C4-2B (cell line): ENCODE results near the gene TBC1D32.

ENCODE experiments used
- ZFX ChIP-seq: fragments of 450-650 bp; IDR thresholded peaks from 2 replicates; pipeline ENCODE4 v1.6.1; 2017
- TF ChIP-seq, protein P1 (sequence below): fragments of 450-650 bp; conservative IDR thresholded peaks from 2 replicates; pipeline ENCODE4 v1.5.1; 2017; ENCODE audit warnings: mild to moderate bottlenecking

DNA sequence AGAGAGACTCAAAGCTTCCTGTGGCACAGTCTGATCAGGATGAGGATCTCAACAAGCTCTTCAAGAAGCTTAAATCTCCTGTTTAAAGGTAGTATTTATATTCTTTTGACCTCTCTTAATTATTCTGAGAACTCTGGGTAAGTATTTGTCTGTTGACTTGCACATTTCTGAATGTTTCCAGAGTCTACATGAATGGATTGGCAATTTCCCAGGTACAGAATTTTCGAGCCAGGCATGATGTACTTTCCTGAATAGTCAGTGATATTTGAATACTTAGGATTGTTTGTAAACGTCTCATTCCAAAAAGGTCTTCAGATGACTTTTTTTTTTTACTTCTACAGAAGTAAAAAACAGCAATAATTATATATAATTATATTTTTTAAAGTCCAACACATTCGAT, 293.4 kb downstream of the TBC1D32 start:
- TF ChIP-seq, protein P1, sequence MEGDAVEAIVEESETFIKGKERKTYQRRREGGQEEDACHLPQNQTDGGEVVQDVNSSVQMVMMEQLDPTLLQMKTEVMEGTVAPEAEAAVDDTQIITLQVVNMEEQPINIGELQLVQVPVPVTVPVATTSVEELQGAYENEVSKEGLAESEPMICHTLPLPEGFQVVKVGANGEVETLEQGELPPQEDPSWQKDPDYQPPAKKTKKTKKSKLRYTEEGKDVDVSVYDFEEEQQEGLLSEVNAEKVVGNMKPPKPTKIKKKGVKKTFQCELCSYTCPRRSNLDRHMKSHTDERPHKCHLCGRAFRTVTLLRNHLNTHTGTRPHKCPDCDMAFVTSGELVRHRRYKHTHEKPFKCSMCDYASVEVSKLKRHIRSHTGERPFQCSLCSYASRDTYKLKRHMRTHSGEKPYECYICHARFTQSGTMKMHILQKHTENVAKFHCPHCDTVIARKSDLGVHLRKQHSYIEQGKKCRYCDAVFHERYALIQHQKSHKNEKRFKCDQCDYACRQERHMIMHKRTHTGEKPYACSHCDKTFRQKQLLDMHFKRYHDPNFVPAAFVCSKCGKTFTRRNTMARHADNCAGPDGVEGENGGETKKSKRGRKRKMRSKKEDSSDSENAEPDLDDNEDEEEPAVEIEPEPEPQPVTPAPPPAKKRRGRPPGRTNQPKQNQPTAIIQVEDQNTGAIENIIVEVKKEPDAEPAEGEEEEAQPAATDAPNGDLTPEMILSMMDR = no peak
- TF ChIP-seq ZFX = no peak
